Endothelial cell (in vitro differentiated cells): ENCODE data around the gene GPR141. TPM values are rescaled to one million over a fixed set of nuclear protein-coding genes. Genes with fewer than 3 reads are reported as not detected.

Experiments
- DNase-seq: peaks from one replicate; pipeline ENCODE4 v3.0.0; 2021; ENCODE audit warnings: low spot score
- H3K27ac Mint-ChIP-seq: one replicate; pipeline ENCODE4 v1.8.0; 2021; ENCODE audit warnings: mixed read lengths, inconsistent platforms; ENCODE audit not compliant: unreplicated experiment
- H3K27me3 Mint-ChIP-seq: one replicate; pipeline ENCODE4 v1.8.0; 2021; ENCODE audit warnings: mild to moderate bottlenecking, moderate library complexity, mixed read lengths, inconsistent platforms; ENCODE audit not compliant: unreplicated experiment
- H3K36me3 Mint-ChIP-seq: one replicate; pipeline ENCODE4 v1.8.0; 2021; ENCODE audit warnings: mild to moderate bottlenecking, low read depth, mixed read lengths, inconsistent platforms; ENCODE audit not compliant: unreplicated experiment
- H3K4me1 Mint-ChIP-seq: one replicate; pipeline ENCODE4 v1.8.0; 2021; ENCODE audit warnings: mild to moderate bottlenecking, mixed read lengths, inconsistent platforms; ENCODE audit not compliant: unreplicated experiment
- H3K4me3 Mint-ChIP-seq: one replicate; pipeline ENCODE4 v1.8.0; 2021; ENCODE audit warnings: mild to moderate bottlenecking, mixed read lengths, inconsistent platforms; ENCODE audit not compliant: unreplicated experiment
- H3K9me3 Mint-ChIP-seq: one replicate; pipeline ENCODE4 v1.8.0; 2021; ENCODE audit warnings: mixed read lengths, inconsistent platforms; ENCODE audit not compliant: unreplicated experiment
- CTCF ChIP-seq: fragments of 200-600 bp; sonication (generic); IDR thresholded peaks from one replicate; pipeline ENCODE4 v1.5.0; 2021; ENCODE audit warnings: antibody characterized with exemption; ENCODE audit not compliant: unreplicated experiment
- total RNA-seq: library from RNA; stranded (reverse); fragmentation: NEBNext Ultra II Directional; extraction: Animal tissue kit (Norgen Biotek cat#: 25700); gene quantifications from one replicate; pipeline ENCODE4 v1.2.1, GENCODE V29; 2021; ENCODE audit not compliant: unreplicated experiment

GPR141 gene
- total RNA-seq, 1 donor from 2014 or later = not detected

GRCh38 chr7:37719077-37719476 is 35.5 kb downstream of the GPR141 start:
- H3K4me3 Mint-ChIP-seq = no peak overlapping the region
- no peaks in the 10 kb centered on the region for H3K9me3 Mint-ChIP-seq
- DNase-seq = no peak
- H3K27me3 Mint-ChIP-seq = no peaks in the 10 kb centered on the region
- no peak overlapping the region for H3K27ac Mint-ChIP-seq
- no peaks in the 10 kb centered on the region for H3K36me3 Mint-ChIP-seq
- H3K4me1 Mint-ChIP-seq = peaks cover 3% of the 10 kb centered on the region
- TF ChIP-seq CTCF = no peak

GRCh38 chr7:37724732-37725131 is 41.2 kb downstream of the GPR141 start:
- H3K4me3 Mint-ChIP-seq = no peak overlapping the region
- no peaks in the 10 kb centered on the region for H3K36me3 Mint-ChIP-seq
- H3K4me1 Mint-ChIP-seq = peaks cover 6% of the 10 kb centered on the region
- no peak overlapping the region for H3K27ac Mint-ChIP-seq
- no peak for TF ChIP-seq CTCF
- no peaks in the 10 kb centered on the region for H3K9me3 Mint-ChIP-seq
- H3K27me3 Mint-ChIP-seq = peaks cover 3% of the 10 kb centered on the region
- no peak for DNase-seq

DNA sequence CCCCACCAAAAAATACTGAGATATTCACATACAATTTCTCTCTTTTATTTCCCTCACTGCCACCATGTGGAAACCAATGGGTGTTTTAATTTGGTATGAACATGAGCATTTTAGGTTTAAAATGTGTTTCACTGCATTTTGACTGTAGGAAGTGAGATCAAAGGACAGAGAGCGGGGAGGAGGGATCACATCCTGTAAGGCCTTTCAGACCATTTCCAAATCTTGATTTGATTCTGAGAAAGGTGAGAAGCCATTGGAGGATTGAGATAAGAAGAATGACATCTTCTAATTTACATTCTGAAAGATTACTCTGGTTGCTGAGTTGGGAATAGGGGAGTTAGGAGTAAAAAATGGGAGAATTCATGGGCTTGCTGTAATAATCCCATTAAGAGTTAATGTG is 42.5 kb downstream of the GPR141 start:
- peaks cover 6% of the 10 kb centered on the region for H3K4me1 Mint-ChIP-seq
- no peak overlapping the region for H3K27ac Mint-ChIP-seq
- no peak for TF ChIP-seq CTCF
- DNase-seq = no peak
- H3K27me3 Mint-ChIP-seq = peaks cover 3% of the 10 kb centered on the region
- H3K36me3 Mint-ChIP-seq = no peaks in the 10 kb centered on the region
- no peaks in the 10 kb centered on the region for H3K9me3 Mint-ChIP-seq
- no peak overlapping the region for H3K4me3 Mint-ChIP-seq

GRCh38 chr7:37728747-37729146 is 45.2 kb downstream of the GPR141 start:
- Mint-ChIP-seq H3K4me3 (no peak overlapping the region), H3K27ac (no peak overlapping the region), H3K36me3 (no peaks in the 10 kb centered on the region), H3K9me3 (no peaks in the 10 kb centered on the region), H3K4me1 (peaks cover 6% of the 10 kb centered on the region), H3K27me3 (peaks cover 3% of the 10 kb centered on the region)
- no peak for DNase-seq
- TF ChIP-seq CTCF = no peak

GRCh38 chr7:37729181-37729580 is 45.6 kb downstream of the GPR141 start:
- H3K9me3 Mint-ChIP-seq = no peaks in the 10 kb centered on the region
- H3K27ac Mint-ChIP-seq = no peak overlapping the region
- no peak for DNase-seq
- no peak for TF ChIP-seq CTCF
- peaks cover 6% of the 10 kb centered on the region for H3K4me1 Mint-ChIP-seq
- H3K27me3 Mint-ChIP-seq = peaks cover 3% of the 10 kb centered on the region
- no peaks in the 10 kb centered on the region for H3K36me3 Mint-ChIP-seq
- H3K4me3 Mint-ChIP-seq = no peak overlapping the region
